Vagina (tissue), 2 donors: ENCODE results near the gene MED14.

Experiments
- POLR2A ChIP-seq, 2 donors: fragments of 450-650 bp; IDR thresholded peaks; one replicate each; pipeline ENCODE4 v1.6.1; 2017; ENCODE audit warnings: antibody characterized with exemption in 2 of 2, mild to moderate bottlenecking in 2 of 2, moderate library complexity in 2 of 2
- POLR2AphosphoS5 ChIP-seq, 2 donors: sonication (generic); formaldehyde crosslinking; IDR thresholded peaks; one replicate each; pipeline ENCODE4 v1.9.0; 2017; ENCODE audit warnings: antibody characterized with exemption in 2 of 2, mild to moderate bottlenecking in 2 of 2, low read depth in 1 of 2; ENCODE audit not compliant: insufficient read depth in 1 of 2
- TF ChIP-seq, protein P1 (sequence below), 3 experiments: fragments of 450-650 bp in 2 of 3; fragments of 200-600 bp in 1 of 3; sonication (generic) in 1 of 3; IDR thresholded peaks; one replicate each; pipeline ENCODE4 v1.5.1; 2017 to 2019; ENCODE audit warnings: antibody characterized with exemption in 3 of 3, mild to moderate bottlenecking in 2 of 3, moderate library complexity in 2 of 3

DNA sequence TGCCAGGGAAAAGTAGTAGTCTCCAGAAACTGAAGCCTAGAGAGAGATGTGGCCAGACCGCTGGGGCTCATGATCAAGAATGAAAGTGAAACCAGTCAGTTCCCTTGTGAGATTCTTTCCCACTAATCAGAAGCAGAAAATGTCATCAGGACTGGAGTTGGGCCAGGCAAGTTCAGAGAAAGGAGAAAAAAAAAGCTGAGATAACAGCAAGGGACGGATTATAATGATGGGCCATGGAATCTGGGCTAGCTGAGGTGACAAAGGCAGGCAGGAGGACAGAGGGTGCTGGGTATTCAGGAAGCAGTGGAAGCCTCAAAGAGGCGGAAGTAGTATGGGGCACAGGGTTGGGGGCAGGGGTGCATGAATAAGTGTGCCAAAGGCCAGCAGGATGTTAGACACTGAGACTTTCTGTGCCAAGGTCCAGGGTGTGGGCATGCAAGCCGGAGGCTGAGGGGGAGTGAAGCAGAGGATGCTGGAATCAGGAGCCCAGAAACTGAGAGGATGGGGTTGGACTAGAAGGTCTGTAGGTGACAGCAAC lies 90.5 kb downstream of the MED14 start:
- TF ChIP-seq, protein P1, sequence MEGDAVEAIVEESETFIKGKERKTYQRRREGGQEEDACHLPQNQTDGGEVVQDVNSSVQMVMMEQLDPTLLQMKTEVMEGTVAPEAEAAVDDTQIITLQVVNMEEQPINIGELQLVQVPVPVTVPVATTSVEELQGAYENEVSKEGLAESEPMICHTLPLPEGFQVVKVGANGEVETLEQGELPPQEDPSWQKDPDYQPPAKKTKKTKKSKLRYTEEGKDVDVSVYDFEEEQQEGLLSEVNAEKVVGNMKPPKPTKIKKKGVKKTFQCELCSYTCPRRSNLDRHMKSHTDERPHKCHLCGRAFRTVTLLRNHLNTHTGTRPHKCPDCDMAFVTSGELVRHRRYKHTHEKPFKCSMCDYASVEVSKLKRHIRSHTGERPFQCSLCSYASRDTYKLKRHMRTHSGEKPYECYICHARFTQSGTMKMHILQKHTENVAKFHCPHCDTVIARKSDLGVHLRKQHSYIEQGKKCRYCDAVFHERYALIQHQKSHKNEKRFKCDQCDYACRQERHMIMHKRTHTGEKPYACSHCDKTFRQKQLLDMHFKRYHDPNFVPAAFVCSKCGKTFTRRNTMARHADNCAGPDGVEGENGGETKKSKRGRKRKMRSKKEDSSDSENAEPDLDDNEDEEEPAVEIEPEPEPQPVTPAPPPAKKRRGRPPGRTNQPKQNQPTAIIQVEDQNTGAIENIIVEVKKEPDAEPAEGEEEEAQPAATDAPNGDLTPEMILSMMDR (IDR thresholded peaks at IDR 0.05) = no peak
- TF ChIP-seq POLR2AphosphoS5 (IDR thresholded peaks at IDR 0.05; ENCODE audit: insufficient read depth in 1 of 2, low read depth in 1 of 2) = peak in 1 of 2 donors; percentile 24
- TF ChIP-seq POLR2A (IDR thresholded peaks at IDR 0.05) = no peak
